GM20431 (cell line): ENCODE data around the gene SERP1.

Experiments
- in situ Hi-C: fragments of 300-500 bp; cut with MseI, MboI; formaldehyde crosslinking; loops from one replicate; pipeline ENCODE4 v1.15.0; 2020; ENCODE audit warnings: low sequenced_read_pairs; ENCODE audit not compliant: unreplicated experiment

SERP1 gene

DNA sequence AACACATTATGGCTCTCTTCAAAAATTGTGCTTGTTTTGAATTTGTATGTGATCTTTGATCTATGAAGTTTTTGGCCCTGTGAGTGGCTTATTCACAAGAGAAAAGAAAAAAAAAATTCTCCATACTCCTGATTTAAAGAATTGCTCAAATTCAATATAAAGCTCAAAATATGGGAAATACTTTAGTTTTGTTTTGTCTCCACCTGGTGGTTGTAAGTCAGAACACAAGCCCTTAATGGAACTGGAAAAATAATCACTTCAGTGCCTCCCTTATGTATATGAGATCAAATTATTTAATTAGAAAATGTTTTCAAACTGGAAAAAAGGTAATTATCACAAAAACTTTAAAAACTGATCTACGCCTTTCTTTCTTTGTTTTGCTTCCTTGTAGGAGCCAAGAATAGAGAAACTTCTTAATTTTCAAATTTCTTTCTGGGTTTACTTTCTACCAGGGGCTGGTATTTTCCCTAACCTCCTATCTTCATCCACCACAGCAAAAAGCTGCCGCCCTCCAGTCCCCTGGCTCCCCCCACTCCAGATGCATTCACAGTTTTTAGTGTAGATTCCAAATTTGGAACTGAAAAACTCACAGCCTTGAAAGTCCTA is 50.6 kb downstream of the SERP1 start:
- in situ Hi-C loops = loop anchor here (25.0 kb wide), 2 partner anchors 208 to 533 kb away; partner anchors contain the start of gene PFN2

DNA sequence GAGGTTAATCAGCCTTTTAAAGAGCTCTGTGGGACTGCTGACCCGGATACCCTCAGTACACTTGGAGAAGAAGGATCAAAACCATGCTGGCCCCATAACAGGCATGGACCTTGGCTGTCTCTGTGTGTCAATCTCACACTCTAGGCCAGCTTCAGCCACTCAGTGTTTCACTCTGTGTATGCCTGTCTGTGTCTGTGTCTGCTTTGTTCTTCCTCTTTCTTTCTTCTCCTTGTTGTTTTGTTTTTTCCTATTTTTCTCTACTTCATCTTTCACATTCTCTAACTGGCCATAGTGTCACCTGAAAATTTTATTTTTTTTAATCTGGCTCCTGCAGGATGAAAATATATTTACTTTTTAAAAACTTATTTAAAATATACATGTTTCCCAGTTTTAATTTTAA is 51.1 kb downstream of the SERP1 start:
- in situ Hi-C loops = loop anchor here (25.0 kb wide), 2 partner anchors 208 to 533 kb away; partner anchors contain the start of gene PFN2

- in situ Hi-C loops = loop anchor here (25.0 kb wide), 2 partner anchors 207 to 532 kb away; partner anchors contain the start of gene PFN2
Observed at GRCh38 chr3:150494411-150494977, 51.8 kb downstream of the SERP1 start.
